ENCODE measurements around the gene NDUFAF7. TPM values are rescaled to one million over a fixed set of nuclear protein-coding genes. Genes with fewer than 3 reads are reported as not detected.

Gene NDUFAF7
- total RNA-seq, 1 donor = 11.1 TPM

DNA sequence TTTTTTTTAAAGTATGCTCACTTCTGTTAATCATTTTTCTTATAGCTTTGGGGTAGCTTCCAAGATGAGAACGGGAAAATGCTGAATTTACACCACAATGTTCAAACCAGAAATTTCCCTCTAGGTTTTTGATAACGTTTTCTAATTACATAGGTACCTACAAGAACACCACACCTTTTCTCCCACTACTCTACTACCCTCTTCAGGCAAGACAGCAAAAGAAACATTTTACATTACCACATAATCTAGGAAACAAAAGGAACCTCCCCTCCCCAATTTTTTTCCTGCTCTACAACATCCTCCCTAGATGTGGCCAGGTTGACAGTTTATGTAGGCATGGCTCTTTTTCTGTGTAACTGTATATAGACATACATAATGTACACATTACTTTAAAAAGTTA is 32.4 kb downstream of the NDUFAF7 start:
- no peak for DNase-seq (ENCODE audit: low read depth)
- no peak overlapping the region for H3K4me3 ChIP-seq (ENCODE audit: low read depth, low read length)
- TF ChIP-seq CTCF (IDR thresholded peaks at IDR 0.05; ENCODE audit: insufficient read depth, low read length) = no peak

DNA sequence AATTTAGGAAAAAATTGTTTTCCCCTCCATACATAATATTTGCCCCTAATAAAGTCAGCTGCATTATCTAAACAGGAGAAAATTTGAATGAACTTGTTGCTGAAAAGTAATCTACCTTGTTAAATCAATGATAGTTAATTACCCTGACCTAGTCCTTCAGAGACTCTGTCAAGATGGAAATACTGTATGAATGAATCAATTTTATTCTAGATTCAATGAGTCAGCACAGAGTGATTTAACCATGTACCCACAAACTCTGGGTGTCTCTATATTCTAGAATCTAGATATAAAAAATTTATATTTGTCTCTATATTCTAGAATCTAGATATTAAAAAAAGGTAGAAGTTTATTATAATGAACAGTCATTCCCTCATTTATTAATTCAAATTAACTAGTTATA is 36.2 kb downstream of the NDUFAF7 start:
- DNase-seq (ENCODE audit: low read depth) = no peak
- no peak for TF ChIP-seq CTCF (IDR thresholded peaks at IDR 0.05; ENCODE audit: insufficient read depth, low read length)
- no peak overlapping the region for H3K4me3 ChIP-seq (ENCODE audit: low read depth, low read length)

GRCh38 chr2:37268111-37268510 is 36.7 kb downstream of the NDUFAF7 start:
- DNase-seq (ENCODE audit: low read depth) = no peak
- no peak overlapping the region for H3K4me3 ChIP-seq (ENCODE audit: low read depth, low read length)
- no peak for TF ChIP-seq CTCF (IDR thresholded peaks at IDR 0.05; ENCODE audit: insufficient read depth, low read length)

DNA sequence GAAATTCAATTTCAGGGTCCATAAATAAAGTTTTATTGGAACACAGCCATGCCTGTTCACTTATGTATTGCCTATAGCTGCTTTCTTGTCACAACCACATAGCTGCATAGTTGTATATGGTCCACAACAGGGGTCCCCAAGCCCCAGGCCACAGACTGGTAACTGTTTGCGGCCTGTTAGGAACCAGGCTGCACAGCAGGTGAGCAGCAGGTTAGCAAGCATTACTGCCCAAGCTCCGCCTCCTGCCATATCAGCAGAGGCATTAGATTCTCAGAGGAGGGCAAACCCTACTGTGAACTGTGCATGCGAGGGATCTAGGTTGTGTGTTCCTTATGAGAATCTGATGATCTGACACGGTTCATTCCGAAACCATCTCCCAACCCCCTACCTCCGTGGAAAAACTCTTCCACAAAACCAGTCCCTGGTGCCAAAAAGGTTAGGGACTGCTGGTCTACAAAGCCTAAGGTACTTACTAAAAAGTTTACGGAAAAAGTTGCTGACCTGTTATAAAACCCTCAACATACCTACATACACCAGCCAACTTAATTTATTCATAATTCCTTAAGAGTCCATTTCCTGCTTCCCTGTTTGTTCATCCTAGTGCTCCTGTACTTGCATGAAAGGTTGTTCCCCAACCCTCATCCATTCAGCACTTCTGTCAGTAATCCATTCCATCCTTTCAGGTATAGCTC is 40.1 kb downstream of the NDUFAF7 start:
- no peak overlapping the region for H3K4me3 ChIP-seq (ENCODE audit: low read depth, low read length)
- no peak for DNase-seq (ENCODE audit: low read depth)
- TF ChIP-seq CTCF (IDR thresholded peaks at IDR 0.05; ENCODE audit: insufficient read depth, low read length) = no peak

GRCh38 chr2:37274359-37274965 is 43.0 kb downstream of the NDUFAF7 start:
- no peak for TF ChIP-seq CTCF (IDR thresholded peaks at IDR 0.05; ENCODE audit: insufficient read depth, low read length)
- DNase-seq (ENCODE audit: low read depth) = peak; percentile 72
- no peak overlapping the region for H3K4me3 ChIP-seq (ENCODE audit: low read depth, low read length)

DNA sequence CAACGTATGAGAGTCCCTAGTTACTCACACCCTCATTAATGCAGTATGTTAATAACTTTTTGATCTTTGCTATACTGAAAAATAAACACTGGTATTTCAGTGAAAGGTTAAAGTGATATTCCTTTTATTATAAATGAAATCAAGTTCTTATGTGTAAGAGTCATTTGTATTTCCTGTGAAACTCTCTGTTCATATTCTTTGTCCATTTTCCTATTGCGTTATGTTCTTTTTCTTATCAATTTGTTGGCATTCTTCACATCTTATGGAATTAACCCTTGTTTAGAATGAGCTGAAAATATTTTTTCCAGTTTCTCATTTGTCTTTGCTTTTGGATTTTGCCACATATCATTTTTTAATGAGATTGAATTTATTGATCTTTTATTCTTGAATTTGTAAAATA is 44.8 kb downstream of the NDUFAF7 start:
- TF ChIP-seq CTCF (IDR thresholded peaks at IDR 0.05; ENCODE audit: insufficient read depth, low read length) = no peak
- no peak overlapping the region for H3K4me3 ChIP-seq (ENCODE audit: low read depth, low read length)
- DNase-seq (ENCODE audit: low read depth) = no peak

Measured in fibroblast of the aortic adventitia (primary cell).